GM19372 (cell line): ENCODE data around the gene PIGS.
"Not testable (repeated sequence)": the region's sequence is repeated elsewhere in the genome, so short reads cannot be mapped to it uniquely, and the experiment has no call there.

Experiments
- ATAC-seq: cut with Tn5 transposase; IDR thresholded peaks from one replicate; pipeline ENCODE4 v1.9.1; 2021; ENCODE audit warnings: mild to moderate bottlenecking, low read depth, moderate library complexity; ENCODE audit not compliant: unreplicated experiment

PIGS gene

DNA sequence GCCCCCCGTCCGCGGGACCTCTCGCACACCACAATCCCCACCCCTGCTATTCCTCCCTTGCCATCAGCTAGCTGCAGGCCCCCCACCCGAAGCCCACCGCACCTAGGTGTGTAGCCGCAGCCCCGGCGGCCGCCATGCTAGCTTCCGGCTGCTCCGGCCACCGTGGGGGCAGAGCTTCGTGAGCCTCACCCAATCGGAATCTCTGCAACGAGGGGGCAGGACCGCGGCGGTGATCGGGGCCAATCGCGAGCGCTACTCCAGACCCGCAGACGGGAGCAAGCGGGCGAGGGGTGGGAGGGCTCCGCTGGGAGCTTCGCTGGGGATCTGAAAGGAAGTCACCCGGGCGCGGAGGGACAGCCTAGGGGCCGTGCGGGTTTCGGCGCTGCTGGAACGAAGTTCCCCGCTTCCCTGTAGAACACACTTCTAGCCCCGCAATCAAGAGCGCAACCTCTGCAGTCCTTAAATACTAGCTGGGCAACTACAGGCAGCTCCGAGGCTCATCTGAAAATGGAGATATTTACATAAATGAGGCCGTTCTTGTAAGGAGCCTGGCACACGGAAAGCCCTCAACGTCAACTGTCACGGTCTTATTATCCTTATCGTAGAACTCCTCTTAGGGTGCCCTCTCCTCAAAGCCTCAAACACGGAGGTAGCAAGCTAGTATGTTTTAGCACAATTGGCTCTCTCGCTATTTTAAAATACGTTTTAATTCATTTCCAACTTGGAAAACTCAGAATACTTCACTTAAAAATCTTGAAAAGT is at the start of gene PIGS:
TSS of gene PIGS (minus strand) at position 164 of the 762 bp plus-strand sequence. CDS start at position 136, 28 bp downstream.
- ATAC-seq: peak; percentile 89

DNA sequence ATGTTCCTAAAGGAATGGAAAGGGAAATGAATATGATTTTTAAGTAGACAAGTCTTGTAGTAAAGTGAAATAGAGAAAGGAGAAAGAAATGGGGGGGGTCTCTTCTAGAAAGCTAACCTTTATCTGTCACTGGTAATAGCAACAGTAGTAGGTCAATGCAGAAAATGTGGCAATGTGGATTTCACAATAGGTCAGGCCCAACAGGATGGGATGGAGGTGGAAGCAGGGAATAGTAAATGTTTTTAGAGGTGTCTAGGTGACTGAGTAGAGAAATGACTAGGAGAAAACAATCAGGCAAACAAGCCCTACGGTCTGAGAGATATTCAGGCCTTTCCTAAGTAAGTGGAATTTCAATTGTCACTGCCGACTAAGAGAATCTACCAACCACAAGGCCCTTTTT is 48.7 kb upstream of the PIGS start:
- ATAC-seq: no peak

DNA sequence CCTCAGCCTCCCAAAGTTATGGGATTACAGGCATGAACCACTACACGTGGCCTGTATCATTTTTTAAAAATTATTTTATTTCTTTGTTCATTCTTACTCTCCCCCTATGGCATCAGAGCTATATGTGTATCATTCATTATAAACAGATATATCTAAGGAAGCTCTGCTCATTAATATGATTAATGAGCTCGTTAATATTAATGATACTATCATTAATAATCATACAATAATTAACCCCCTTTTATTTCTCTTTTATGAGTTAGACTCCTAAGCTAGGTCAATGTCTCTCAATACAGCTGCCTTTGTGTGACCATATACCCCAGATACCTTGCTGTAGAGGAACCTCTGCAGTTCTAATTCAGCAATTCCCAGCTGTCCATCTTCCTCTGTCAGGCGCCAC is 47.1 kb upstream of the PIGS start:
- no peak for ATAC-seq

DNA sequence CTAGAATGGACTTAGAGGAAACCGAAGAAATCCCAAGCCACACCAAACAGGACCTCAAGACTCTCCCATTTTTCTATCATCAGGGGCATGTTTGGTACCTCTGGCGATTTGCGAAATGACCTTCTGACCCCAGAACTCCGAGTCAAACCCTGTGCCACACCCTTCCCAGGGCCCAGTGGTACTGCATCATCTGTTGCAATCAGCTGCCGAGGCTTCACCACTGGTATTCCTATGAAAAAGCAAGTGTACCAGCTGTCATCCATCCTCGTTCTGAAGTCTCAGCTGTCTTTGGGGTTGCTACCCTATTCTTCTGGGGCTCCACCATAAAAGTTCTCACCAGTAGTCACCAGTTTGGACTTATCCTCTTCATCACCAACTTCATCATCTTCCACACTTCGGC is 45.0 kb upstream of the PIGS start:
- ATAC-seq: no peak

DNA sequence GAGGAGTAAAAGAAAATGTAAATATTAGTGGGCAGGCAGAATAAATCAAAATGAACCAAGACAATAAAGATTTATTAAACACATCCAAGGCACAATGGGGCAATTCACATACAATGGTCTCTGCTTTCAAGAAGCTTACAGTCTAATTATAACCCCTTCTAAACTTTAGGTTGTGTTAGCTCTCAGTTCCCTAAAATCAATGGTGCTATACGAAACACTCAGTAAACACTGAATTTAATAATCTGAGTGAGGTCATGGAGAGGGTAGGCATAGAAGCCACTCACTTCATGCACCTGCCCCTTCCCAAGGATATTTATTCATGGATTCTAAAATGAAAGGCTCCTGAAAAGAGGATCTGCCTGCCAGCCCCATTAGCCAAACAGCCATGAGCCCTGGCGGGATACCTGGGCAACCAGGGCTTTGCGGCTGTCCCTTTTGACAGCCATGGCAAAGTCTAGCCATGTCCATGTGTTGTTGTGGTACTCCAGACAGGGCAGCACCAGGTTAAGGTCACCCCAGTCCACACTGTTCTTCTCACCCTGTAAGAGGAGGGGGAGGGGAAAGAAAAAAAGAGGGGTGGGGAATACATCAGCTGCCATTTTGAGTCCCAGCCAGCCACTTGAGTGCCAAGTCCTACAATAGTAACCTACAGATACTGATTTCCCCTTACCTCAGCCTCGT is 44.1 kb upstream of the PIGS start:
- ATAC-seq: no peak

DNA sequence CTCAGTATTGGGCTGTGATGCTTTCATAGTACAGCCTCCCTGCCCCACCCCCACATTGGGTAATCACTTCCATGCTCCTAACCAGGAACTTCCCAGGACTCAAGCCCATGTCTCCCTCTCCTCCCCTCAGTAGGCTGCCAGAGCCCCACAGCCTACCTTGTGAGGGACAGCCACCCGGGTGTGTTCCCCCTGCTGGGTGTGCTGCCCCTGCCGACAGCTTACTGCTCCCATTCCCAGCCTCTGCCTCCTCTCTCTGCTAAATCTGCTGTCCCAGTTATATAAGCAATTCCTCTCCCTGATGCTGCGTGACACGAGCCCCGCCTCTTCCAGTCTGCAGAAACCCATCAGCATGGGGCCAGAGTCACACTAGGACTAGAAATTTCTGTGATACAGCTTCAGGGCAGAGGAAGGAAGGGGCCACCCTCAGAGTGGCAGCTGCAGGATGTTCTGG is 42.6 kb upstream of the PIGS start, which contains the start of gene RSKR:
TSS of gene RSKR (minus strand) at position 255 of the 451 bp plus-strand sequence. CDS start at position 231, 24 bp downstream.
- no peak for ATAC-seq

DNA sequence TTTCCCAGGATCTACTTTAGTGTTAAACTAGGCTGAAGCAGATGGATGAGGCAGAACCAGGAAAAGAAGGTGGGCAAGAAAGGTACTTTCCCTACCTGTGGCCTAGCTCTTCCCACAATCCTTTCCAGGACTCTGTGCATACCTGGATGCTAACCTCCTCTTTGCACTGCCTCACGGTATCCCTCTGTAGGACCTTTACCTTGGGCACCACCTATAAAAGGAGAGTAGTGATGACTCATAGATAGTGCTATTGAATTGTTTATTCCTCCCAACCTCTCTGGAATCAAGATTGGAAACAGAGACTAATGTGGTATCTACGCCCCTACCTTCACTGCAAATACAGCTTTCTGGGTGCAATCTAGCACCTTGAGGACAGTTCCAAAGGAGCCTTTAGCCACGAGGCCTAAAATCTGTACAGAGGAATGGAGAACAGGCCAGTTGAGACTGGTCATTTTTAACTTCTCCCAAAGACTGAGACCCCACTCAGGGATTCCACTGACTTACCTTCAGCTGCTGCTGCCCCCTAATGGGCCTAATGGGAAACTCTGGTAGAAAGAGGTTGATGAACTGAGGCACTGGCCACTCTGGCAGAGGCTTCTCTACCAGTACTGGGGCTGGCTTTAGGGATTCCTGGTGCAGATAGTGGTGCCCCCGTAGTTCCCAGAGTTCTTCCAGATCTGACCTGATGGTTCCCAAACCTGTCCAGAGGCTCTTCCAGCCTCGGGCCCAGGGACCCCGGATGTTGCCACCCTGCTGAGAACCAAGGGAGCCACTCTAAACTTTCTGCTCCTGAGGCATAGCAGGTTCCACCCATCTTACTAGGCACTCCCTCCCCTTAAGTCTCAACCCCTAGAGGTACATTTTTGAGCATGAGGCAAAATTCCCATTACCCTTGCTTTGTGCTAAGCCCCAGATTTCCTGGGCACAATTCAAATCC is 41.9 kb upstream of the PIGS start:
- ATAC-seq: no peak

DNA sequence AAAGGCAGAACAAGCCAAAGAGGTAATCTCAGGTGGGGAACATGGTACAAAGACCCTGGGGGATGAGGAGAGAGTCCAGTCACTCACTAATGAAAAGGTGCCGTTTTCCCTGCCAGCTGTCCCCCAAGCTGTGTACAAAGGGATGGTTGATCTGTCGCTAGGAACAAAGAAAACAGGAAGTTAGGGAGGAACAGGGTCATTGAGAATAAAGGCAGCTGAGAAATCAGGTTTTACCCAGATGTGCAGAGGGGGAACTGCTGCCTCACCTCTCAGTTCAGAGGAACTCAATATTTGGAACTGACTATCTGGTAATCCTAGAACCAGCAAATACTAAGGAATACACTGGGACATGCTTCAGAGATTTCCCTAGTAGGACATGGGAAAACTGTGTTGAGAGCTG is 41.2 kb upstream of the PIGS start:
- no peak for ATAC-seq

DNA sequence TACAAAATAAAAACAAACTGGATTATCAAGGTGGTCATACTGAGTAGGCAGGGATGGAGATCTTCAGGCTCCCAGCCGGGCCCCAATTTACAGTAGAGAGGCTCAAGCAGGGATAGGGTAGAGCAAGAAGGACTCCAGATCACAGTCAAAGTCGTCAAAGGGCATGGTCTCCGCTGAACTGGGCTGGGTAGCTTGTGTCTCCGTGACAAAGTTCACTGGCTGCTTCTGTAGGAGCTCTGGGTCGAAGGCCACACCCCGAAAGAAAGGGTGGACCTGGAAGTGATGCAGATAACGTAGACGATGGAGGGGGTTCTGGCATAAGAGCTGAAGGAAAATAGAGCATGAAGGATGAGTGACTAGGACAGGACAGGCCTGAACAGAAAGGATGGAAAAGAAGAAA is 39.1 kb upstream of the PIGS start:
- ATAC-seq: no peak

DNA sequence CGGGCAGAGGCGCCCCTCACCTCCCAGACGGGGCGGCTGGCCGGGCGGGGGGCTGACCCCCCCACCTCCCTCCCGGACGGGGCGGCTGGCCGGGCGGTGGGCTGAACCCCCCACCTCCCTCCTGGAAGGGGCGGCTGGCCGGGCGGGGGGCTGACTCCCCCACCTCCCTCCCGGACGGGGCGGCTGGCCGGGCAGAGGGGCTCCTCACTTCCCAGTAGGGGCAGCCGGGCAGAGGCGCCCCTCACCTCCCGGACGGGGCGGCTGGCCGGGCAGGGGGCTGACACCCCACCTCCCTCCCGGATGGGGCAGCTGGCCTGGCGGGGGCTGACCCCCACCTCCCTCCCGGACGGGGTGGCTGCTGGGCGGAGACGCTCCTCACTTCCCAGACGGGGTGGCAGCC is 32.7 kb upstream of the PIGS start:
- ATAC-seq: not testable (repeated sequence)

DNA sequence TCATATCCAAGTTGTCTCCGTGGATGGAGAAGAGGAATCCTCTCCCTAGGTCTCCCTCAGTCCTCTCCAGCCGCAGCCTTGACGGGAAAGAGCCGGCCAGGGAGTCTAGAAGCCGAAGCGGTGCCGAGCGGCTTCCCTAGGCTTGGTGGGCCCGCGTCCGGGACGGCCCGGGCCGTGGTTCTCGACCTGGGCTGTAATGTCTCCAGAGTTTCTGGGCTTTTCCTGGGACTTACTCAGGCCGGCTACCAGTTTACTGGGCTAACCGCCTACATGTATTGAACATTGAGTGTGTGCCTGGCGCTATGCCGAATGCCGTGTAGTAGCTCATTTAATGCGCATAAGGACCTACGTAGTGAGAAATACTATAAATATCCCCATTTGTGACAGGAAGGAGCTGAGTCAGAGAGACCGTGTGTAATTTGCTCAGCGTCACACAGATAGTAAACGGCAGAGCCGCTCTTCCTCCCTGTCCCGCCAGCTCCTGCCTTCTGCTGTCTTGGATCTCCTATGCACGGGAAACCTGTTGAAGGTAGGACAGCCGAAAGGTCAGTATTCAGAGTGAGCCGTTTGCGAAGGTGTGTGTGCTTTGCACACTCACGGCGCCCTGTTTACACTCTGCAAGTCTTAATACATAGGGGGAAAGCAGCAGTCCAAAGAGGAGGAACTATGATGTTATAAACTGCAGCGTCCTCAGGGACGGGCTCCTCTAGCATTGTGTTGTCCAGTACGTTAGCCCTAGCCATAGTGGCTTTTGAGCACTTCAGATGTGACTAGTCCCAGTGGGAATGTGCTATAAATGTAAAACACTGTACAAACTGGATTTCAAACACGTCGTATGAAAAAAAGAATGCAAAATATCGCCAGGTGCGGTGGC is 28.2 kb upstream of the PIGS start:
- ATAC-seq: peak; percentile 40

DNA sequence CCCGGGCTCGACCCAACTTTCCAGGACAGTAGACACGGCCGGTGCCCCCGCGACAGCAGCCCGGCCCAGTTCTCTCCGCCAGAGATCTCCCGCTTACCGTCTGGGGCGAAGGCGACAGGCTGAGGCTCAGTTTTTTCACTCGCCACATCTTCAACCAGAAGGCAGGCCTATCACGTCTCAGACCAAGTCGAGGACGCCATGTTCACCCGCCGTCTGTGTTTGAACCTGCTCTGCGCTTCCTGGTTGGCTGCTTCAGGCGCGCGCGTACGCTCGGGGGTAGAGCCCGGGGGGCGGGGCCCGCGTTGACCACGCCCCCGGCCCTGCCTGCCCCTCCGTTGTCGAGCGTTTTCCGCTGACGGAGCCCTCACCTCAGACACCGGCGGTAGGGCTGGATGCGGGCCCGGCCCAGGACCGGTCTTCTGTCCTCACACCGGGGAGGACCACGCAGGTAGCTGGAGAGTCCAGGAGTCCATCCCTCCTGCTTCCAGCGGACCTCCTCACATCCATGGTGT is 27.5 kb upstream of the PIGS start, which contains the start of gene SPAG5:
TSS of gene SPAG5 (minus strand) at position 227 of the 512 bp plus-strand sequence. CDS start at position 148, 79 bp downstream.
- ATAC-seq: peak; percentile 83

DNA sequence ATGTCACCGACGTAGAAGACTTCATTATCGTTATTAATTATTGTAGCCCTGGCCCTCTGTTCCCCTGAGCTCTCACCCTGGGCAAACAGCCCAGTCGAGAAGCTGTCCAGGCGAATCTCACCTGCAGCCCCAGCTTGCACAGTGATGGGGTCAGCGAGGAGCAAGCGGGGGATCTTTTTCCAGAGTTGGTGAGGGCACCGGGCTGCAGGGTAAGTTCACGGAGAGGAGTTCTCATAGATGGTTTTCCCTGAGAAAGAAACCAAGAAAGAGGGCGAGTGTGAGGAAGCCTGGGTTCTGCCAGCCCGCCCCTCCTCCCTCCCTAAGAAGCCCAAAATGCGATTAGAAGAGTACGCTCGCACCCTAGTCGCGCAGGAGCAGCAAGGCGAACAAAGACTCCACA is 27.1 kb upstream of the PIGS start:
- no peak for ATAC-seq

DNA sequence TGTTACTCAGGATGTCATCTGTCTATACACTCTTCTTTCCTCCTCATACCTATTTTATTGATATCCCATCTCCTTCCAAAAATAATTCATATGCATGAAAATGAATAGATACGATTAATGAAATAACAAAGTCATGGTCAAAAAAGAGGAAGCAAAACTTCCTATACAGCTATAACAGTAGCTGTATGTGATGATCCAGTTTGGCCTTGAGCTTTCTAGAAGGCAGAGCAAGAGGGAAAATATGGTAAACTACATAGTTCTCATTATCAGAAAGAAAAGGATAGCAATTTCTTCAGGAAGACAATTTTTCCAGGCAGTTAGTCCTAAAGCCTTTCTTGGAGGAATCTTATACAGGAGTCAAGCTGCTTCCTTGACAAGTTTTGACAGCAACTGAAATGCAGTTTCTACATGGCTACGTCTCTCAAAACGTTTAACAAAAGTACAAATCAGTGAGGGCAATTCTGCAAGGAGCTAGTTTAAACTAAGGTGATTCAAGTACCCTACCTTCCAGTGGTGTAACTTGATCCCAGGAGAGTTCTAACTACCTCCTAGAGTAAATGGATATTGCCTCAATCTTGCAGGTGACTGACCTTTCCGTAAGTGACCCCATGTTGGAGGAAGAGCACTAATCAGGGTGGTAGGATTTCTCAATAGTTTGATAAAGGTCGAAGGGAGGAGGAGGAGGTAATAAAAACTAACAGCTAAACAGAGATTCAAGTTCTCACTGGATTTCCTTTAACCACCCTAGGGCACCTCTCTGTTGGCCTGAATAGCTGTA is 26.5 kb upstream of the PIGS start:
- no peak for ATAC-seq

DNA sequence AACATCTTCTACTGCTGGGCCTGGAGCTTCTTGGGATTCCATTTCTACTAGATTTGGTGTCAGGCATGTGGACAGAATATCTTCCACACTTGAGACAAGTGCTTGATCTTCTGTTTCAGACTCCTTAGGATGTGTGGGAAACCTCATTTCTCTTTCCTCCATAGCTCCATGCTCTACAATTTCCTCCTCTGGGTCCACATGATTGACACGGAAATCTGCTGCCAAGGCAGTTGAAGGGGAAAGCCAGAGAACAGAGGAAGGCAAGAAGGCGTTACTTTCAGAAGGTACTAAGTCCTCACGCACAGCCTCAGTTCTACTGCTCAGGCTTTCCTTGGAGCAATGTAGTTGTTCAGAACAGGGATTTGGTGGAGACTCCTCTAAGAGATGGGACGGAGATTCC is 20.9 kb upstream of the PIGS start:
- ATAC-seq: no peak

DNA sequence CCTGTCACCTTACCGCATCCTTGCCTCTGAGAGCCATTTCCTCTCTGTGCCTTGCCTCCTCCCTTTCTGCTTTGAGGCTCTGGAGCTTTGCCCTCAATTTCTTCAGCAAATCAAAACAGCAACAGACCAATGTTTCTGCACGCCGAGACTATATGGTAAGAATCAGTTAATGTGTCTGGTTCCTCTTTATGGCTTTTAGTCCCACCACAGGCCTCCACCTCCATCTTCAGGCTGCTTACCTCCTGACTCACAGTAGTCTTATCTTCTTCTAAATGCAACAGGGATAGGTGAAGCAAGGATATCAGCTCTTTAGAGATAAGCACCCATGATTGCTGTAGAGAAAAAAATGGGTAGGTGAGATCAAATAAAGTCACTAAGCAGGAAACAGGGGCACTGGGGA is 14.5 kb upstream of the PIGS start:
- ATAC-seq: no peak

DNA sequence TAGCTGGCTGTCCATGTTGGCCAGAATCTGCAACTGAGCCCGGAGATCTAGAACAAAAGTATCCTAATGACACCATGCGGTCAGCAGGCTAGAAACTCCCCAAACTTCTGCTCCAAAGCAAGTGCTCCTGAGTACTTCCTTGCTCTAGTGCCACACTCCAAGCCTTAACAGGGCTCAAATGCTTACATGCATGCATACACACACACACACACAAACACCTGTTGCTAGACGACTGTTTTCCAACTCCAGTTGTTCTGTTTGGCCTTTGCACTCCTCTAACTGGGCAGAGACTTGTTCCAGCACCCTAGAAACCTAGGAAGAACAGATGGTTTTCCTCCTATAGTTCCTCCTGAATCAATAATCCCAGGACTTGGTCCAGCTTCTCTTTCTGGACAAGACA is 13.1 kb upstream of the PIGS start:
- ATAC-seq: no peak

DNA sequence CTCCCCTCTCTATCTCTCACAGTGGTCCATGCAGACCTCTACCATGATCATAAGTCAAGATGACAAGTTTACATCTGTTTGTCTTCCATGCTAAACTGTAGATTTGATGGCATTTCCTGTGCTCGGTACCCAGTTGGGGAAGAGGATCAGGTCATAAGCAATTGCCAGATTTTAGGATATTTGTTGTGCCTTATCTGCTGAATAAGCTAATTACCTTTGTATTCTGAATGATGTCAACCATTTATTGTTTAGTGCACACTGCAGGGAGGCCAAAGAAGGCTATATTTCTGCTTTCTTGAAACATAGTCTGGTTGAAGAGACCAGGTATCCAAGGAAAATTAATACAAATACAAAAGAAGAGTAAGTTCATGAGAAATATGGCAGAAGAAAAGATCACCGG is 11.2 kb upstream of the PIGS start:
- ATAC-seq: no peak

DNA sequence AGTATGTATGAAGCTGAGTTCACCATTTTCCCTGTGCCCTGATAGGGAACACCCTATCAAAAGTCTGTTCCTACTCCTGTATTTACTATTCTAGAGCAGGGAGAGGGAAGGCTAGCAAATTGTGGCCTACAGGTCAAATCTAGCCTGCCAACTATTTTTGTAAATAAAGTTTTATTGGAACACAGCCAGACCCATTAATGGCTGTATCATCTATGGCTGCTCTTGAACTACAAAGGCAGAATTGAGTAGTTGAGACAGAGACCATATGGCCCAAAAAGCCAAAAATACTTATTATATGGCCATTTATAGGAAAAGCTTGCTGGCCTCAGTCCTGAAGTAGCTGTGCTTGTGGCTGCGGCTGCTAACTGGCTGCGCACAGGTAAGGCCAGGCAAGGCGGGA is 9.6 kb upstream of the PIGS start:
- ATAC-seq: no peak
